PFSK-1 (cell line): ENCODE data around the gene C11orf54.

Source experiments
- FOXP2 ChIP-seq: optimal IDR thresholded peaks from 2 replicates; pipeline ENCODE3; 2011; ENCODE audit warnings: borderline replicate concordance, control low read depth, inconsistent platforms; ENCODE audit not compliant: insufficient read depth; ENCODE audit errors: extremely low read length, extremely low read depth
- POLR2AphosphoS5 ChIP-seq: IDR thresholded peaks from 2 replicates; pipeline ENCODE4 v1.6.1; 2012; ENCODE audit warnings: low read depth, mild to moderate bottlenecking, control low read depth, low read length, moderate library complexity
- REST ChIP-seq, 2 experiments: IDR thresholded peaks; 2 replicates each; pipeline versions ENCODE4 v1.6.1 to v1.8.0; 2011 to 2012; ENCODE audit warnings: low read depth in 2 of 2, low read length in 2 of 2, control low read depth in 1 of 2, inconsistent platforms in 1 of 2, mild to moderate bottlenecking in 1 of 2, moderate library complexity in 1 of 2; ENCODE audit not compliant: insufficient read depth in 1 of 2
- SIN3A ChIP-seq: IDR thresholded peaks from 2 replicates; pipeline ENCODE4 v1.6.1; 2012; ENCODE audit warnings: mild to moderate bottlenecking, low read length, moderate library complexity, borderline replicate concordance; ENCODE audit not compliant: insufficient read depth
- TAF1 ChIP-seq: IDR thresholded peaks from 2 replicates; pipeline ENCODE4 v1.6.1; 2012; ENCODE audit warnings: low read length, control low read depth, borderline replicate concordance; ENCODE audit not compliant: insufficient read depth

Gene C11orf54

DNA sequence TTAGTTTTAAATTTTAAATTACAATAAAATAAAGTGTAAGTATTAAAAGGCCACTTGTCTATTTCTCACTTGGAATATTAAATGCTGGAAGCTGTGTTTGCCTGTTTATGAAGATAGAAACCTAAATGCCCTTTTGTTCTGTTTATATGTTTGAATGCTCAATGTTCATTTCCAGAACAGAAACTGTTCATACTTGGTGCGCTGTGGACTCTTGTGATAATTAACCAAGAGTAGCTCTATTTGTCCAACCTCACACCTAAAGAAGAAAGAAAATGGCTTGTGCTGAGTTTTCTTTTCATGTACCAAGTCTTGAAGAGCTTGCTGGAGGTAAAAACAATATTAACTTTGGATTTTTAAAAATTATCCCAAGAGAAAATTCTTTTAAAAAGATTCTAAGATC lies 5.7 kb downstream of the C11orf54 start:
- no peak for TF ChIP-seq SIN3A
- no peak for TF ChIP-seq TAF1
- TF ChIP-seq FOXP2: no peak
- no peak for TF ChIP-seq POLR2AphosphoS5
- no peak for TF ChIP-seq REST (IDR thresholded peaks at IDR 0.05; ENCODE audit: insufficient read depth in 1 of 2, low read depth in 2 of 2, low read length in 2 of 2)

DNA sequence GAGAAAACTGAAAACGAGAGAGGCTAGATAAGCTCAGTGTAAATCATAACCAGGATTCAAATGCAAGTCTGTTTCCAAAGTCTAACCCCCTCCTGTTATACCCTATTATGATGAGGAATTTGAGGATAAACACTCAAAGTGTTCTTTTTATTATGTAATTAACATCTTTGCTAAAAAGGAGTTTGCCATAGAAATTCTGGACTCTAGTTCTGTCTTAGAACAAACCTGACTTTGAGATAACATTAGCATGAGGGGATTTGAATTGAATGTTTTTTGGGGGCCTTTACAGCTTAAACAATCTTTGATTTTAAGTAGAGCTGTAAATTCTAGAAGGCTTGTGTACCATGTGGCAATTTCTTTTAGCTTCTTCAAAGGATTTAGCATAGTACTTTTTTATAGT lies 9.5 kb downstream of the C11orf54 start:
- no peak for TF ChIP-seq FOXP2
- TF ChIP-seq REST (IDR thresholded peaks at IDR 0.05; ENCODE audit: insufficient read depth in 1 of 2, low read depth in 2 of 2, low read length in 2 of 2): no peak
- TF ChIP-seq SIN3A: no peak
- no peak for TF ChIP-seq POLR2AphosphoS5
- no peak for TF ChIP-seq TAF1

DNA sequence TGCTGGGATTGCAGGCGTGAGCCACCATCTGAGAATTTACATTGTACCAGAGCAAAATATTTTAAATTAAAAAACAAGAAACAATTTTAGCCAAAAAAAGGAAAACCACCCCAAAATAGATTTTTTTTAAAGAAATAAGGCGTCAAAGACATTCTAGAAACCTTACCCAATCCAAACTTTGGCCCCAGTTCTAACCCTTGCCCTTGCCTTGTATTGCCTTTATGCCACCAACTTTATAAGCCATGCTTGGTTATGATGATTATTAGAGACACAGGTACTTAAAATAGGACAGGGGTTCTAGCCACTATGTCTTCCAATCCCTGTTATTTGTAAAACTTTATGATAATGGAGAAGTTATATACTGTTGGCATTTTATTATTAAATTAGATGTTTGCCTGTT lies 11.8 kb downstream of the C11orf54 start:
- TF ChIP-seq TAF1 (no peak), FOXP2 (no peak), SIN3A (no peak), REST (IDR thresholded peaks at IDR 0.05; ENCODE audit: insufficient read depth in 1 of 2, low read depth in 2 of 2, low read length in 2 of 2) (no peak), POLR2AphosphoS5 (no peak)

DNA sequence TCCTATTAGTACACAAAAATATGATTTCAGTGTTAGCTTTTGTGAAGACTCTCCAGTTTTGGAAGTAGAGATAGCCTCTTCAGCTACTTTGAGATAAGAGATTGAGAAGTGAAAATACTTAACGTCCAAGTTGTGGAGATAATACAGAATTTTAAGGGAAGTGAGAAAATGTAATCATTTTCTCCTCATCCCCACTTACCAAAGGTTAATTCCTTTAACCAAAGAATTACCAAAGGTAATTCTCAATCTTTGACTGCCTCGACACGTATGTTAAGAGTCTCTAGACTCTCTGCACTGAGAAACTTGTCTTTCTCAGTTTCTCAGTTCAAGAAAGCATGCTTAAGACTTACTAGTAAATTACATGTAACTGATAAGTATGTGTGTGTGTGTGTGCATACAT lies 15.3 kb downstream of the C11orf54 start:
- TF ChIP-seq POLR2AphosphoS5: no peak
- no peak for TF ChIP-seq TAF1
- TF ChIP-seq FOXP2: no peak
- TF ChIP-seq REST (IDR thresholded peaks at IDR 0.05; ENCODE audit: insufficient read depth in 1 of 2, low read depth in 2 of 2, low read length in 2 of 2): no peak
- TF ChIP-seq SIN3A: no peak

- no peak for TF ChIP-seq TAF1
- no peak for TF ChIP-seq REST (IDR thresholded peaks at IDR 0.05; ENCODE audit: insufficient read depth in 1 of 2, low read depth in 2 of 2, low read length in 2 of 2)
- no peak for TF ChIP-seq FOXP2
- TF ChIP-seq SIN3A: no peak
- TF ChIP-seq POLR2AphosphoS5: no peak
Observed at GRCh38 chr11:93757301-93757700, 15.8 kb downstream of the C11orf54 start.
